H9 (cell line): ENCODE data around the gene DYRK1A. TPM values are rescaled to one million over a fixed set of nuclear protein-coding genes. Genes with fewer than 3 reads are reported as not detected.

Source experiments
- DNase-seq: peaks from one replicate; pipeline ENCODE4 v3.0.0-alpha.2; 2017
- H2AFZ ChIP-seq: one replicate; pipeline ENCODE4 v1.6.1; 2013; ENCODE audit warnings: mild to moderate bottlenecking, low read length, control low read depth, moderate library complexity
- H2AK5ac ChIP-seq: 2 replicates; pipeline ENCODE4 v1.6.1; 2013; ENCODE audit warnings: low read length, control low read depth, mixed read lengths; ENCODE audit not compliant: insufficient read length
- H2BK120ac ChIP-seq: one replicate; pipeline ENCODE4 v1.6.1; 2013; ENCODE audit warnings: low read depth, mild to moderate bottlenecking, low read length, control low read depth, inconsistent platforms; ENCODE audit not compliant: poor library complexity, severe bottlenecking
- H2BK12ac ChIP-seq: 2 replicates; pipeline ENCODE4 v1.6.1; 2013; ENCODE audit warnings: low read length, control low read depth, mixed read lengths, low read depth; ENCODE audit not compliant: insufficient read length
- H2BK15ac ChIP-seq: 2 replicates; pipeline ENCODE4 v1.6.1; 2013; ENCODE audit warnings: low read depth, low read length, control low read depth
- H2BK20ac ChIP-seq: one replicate; pipeline ENCODE4 v1.6.1; 2013; ENCODE audit warnings: low read depth, mild to moderate bottlenecking, low read length, control low read depth, inconsistent platforms; ENCODE audit not compliant: poor library complexity, severe bottlenecking
- H2BK5ac ChIP-seq: 2 replicates; pipeline ENCODE4 v1.6.1; 2013; ENCODE audit warnings: low read length, control low read depth, mixed read lengths; ENCODE audit not compliant: insufficient read length
- H3K14ac ChIP-seq: 2 replicates; pipeline ENCODE4 v1.6.1; 2013; ENCODE audit warnings: low read length, control low read depth; ENCODE audit not compliant: insufficient read depth
- H3K18ac ChIP-seq: 2 replicates; pipeline ENCODE4 v1.6.1; 2013; ENCODE audit warnings: low read depth, mild to moderate bottlenecking, mixed read lengths, low read length, control low read depth; ENCODE audit not compliant: insufficient read length
- H3K23ac ChIP-seq: 2 replicates; pipeline ENCODE4 v1.6.1; 2013; ENCODE audit warnings: low read length, control low read depth, mixed read lengths, low read depth; ENCODE audit not compliant: insufficient read length
- H3K23me2 ChIP-seq: 2 replicates; pipeline ENCODE4 v1.6.1; 2013; ENCODE audit warnings: low read depth, mild to moderate bottlenecking, mixed read lengths, low read length, control low read depth; ENCODE audit not compliant: insufficient read length, poor library complexity, severe bottlenecking
- H3K27ac ChIP-seq: 2 replicates; pipeline ENCODE4 v1.5.1; 2013; ENCODE audit warnings: low read length, control low read depth, mixed read lengths, low read depth; ENCODE audit not compliant: insufficient read length
- H3K27me3 ChIP-seq: 2 replicates; pipeline ENCODE4 v1.6.1; 2013; ENCODE audit warnings: low read length, control low read depth, inconsistent platforms; ENCODE audit not compliant: insufficient read depth
- H3K4ac ChIP-seq: 2 replicates; pipeline ENCODE4 v1.6.1; 2013; ENCODE audit warnings: low read depth, mild to moderate bottlenecking, control low read depth, inconsistent platforms, low read length, moderate library complexity
- H3K4me1 ChIP-seq: 2 replicates; pipeline ENCODE4 v1.6.1; 2013; ENCODE audit warnings: low read length, control low read depth, inconsistent platforms; ENCODE audit not compliant: insufficient read depth
- H3K4me2 ChIP-seq: 2 replicates; pipeline ENCODE4 v1.6.1; 2013; ENCODE audit warnings: low read length, control low read depth, mixed read lengths; ENCODE audit not compliant: insufficient read length, insufficient read depth
- H3K56ac ChIP-seq: 2 replicates; pipeline ENCODE4 v1.6.1; 2013; ENCODE audit warnings: low read depth, mild to moderate bottlenecking, mixed read lengths, low read length, control low read depth; ENCODE audit not compliant: insufficient read length
- H3K79me1 ChIP-seq: 2 replicates; pipeline ENCODE4 v1.6.1; 2013; ENCODE audit warnings: low read depth, mild to moderate bottlenecking, moderate library complexity, low read length, control low read depth, inconsistent platforms; ENCODE audit not compliant: insufficient read depth, poor library complexity, severe bottlenecking
- H3K79me2 ChIP-seq: 2 replicates; pipeline ENCODE4 v1.6.1; 2013; ENCODE audit warnings: low read length, control low read depth, inconsistent platforms; ENCODE audit not compliant: insufficient read depth
- H3K9ac ChIP-seq: 2 replicates; pipeline ENCODE4 v1.6.1; 2013; ENCODE audit warnings: low read length, control low read depth, mixed read lengths; ENCODE audit not compliant: insufficient read length; ENCODE audit errors: extremely low read depth
- H3K9me3 ChIP-seq: one replicate; pipeline ENCODE4 v1.6.1; 2013; ENCODE audit warnings: low read depth, low read length, inconsistent platforms; ENCODE audit not compliant: control insufficient read depth
- H3T11ph ChIP-seq: one replicate; pipeline ENCODE4 v1.6.1; 2013; ENCODE audit warnings: mild to moderate bottlenecking, low read length, control low read depth, inconsistent platforms
- H4K20me1 ChIP-seq: one replicate; pipeline ENCODE4 v1.6.1; 2013; ENCODE audit not compliant: control insufficient read depth, insufficient read length, insufficient read depth
- H4K5ac ChIP-seq: 2 replicates; pipeline ENCODE4 v1.6.1; 2013; ENCODE audit warnings: low read depth, mild to moderate bottlenecking, mixed read lengths, low read length, control low read depth; ENCODE audit not compliant: insufficient read length
- H4K8ac ChIP-seq: replicated peaks from 2 replicates; pipeline ENCODE4 v1.6.1; 2013; ENCODE audit warnings: low read length, control low read depth, mixed read lengths, low read depth; ENCODE audit not compliant: insufficient read length
- H4K91ac ChIP-seq: 2 replicates; pipeline ENCODE4 v1.6.1; 2013; ENCODE audit warnings: low read depth, mild to moderate bottlenecking, moderate library complexity, mixed read lengths, low read length, control low read depth; ENCODE audit not compliant: insufficient read length
- H3K27ac Mint-ChIP-seq, 3 experiments: 2 replicates in 2 of 3; 3 replicates in 1 of 3; pipeline ENCODE4 v1.8.0; 2020 to 2021; ENCODE audit warnings: mixed read lengths in 3 of 3, mild to moderate bottlenecking in 1 of 3, moderate library complexity in 1 of 3
- H3K27me3 Mint-ChIP-seq: 2 replicates; pipeline ENCODE4 v1.8.0; 2021; ENCODE audit warnings: low read depth, mild to moderate bottlenecking, moderate library complexity, mixed read lengths
- H3K36me3 Mint-ChIP-seq, 3 experiments: 2 replicates in 2 of 3; 3 replicates in 1 of 3; pipeline ENCODE4 v1.8.0; 2020 to 2021; ENCODE audit warnings: low read depth in 3 of 3, mixed read lengths in 3 of 3; ENCODE audit not compliant: insufficient read depth in 1 of 3
- H3K4me1 Mint-ChIP-seq, 2 experiments: 2 replicates each; pipeline ENCODE4 v1.8.0; 2020; ENCODE audit warnings: mixed read lengths in 2 of 2
- H3K4me3 Mint-ChIP-seq, 2 experiments: 2 replicates in 1 of 2; 3 replicates in 1 of 2; pipeline ENCODE4 v1.8.0; 2020 to 2021; ENCODE audit warnings: mild to moderate bottlenecking in 2 of 2, mixed read lengths in 2 of 2, moderate library complexity in 1 of 2
- H3K9me3 Mint-ChIP-seq, 2 experiments: 2 replicates in 1 of 2; 3 replicates in 1 of 2; pipeline ENCODE4 v1.8.0; 2020; ENCODE audit warnings: mild to moderate bottlenecking in 2 of 2, mixed read lengths in 2 of 2, moderate library complexity in 1 of 2
- WGBS: extraction: QIAGEN DNeasy Blood & Tissue Kit; methylation state at CpG from one replicate; pipeline ENCODE4 v1.1.7; 2013; ENCODE audit warnings: missing lambda C conversion rate, low lambda C conversion rate, mixed read lengths; ENCODE audit not compliant: insufficient read length; ENCODE audit errors: extremely low coverage; 5-methylcytosine and 5-hydroxymethylcytosine counted together
- total RNA-seq: library from RNA; stranded (reverse); gene quantifications from 2 replicates; pipeline ENCODE4 v1.2.1, GENCODE V29; 2021
- TF ChIP-seq, protein P1 (sequence below): fragments of 200-600 bp; sonication (generic); conservative IDR thresholded peaks from 3 replicates; pipeline ENCODE4 v1.8.0; 2021; ENCODE audit warnings: antibody characterized with exemption, mild to moderate bottlenecking

Gene DYRK1A
- total RNA-seq, 1 experiment from 2014 or later: 73.6 TPM

DNA sequence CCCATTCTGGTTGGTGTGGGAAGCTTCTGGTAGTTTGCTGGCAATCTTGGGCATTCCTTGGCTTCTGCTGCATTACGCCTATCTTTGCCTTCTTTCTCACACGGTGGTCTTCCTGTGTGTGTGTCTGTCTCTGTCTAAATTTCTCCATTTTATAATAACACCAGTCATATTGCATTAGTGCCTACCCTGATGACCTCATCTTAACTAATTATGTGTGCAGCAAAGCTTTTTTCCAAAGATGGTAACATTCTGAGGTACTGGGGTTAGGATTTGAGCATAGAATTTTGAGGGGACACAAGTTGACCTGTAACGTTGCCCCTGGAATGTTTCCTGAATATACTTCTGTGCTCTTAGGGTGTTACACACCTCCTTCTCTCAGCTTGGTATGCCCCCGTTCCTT lies 77.1 kb downstream of the DYRK1A start:
- no peak overlapping the region for H3K4ac ChIP-seq
- H3T11ph ChIP-seq: no peak overlapping the region
- H3K56ac ChIP-seq: no peak overlapping the region
- no peak overlapping the region for H3K23ac ChIP-seq
- Mint-ChIP-seq H3K27ac (peak overlapping the region in 2 of 3 experiments; percentile 8; a peak in 2 of 7 replicates), H3K36me3 (peaks cover 9 to 13% (median 12%) of the 10 kb centered on the region in 3 experiments), H3K4me1 (peaks cover 56% of the 10 kb centered on the region in 2 experiments), H3K4me3 (no peak overlapping the region), H3K27me3 (no peaks in the 10 kb centered on the region), H3K9me3 (peaks cover 7 to 8% of the 10 kb centered on the region in 2 experiments)
- peaks cover 42% of the 10 kb centered on the region for H3K79me2 ChIP-seq
- peaks cover 13% of the 10 kb centered on the region; the same call in 1 of the 2 replicates for H3K4me1 ChIP-seq
- H3K23me2 ChIP-seq: no peaks in the 10 kb centered on the region
- no peak overlapping the region for H2BK12ac ChIP-seq
- no peak overlapping the region for H3K9ac ChIP-seq
- TF ChIP-seq, protein P1, sequence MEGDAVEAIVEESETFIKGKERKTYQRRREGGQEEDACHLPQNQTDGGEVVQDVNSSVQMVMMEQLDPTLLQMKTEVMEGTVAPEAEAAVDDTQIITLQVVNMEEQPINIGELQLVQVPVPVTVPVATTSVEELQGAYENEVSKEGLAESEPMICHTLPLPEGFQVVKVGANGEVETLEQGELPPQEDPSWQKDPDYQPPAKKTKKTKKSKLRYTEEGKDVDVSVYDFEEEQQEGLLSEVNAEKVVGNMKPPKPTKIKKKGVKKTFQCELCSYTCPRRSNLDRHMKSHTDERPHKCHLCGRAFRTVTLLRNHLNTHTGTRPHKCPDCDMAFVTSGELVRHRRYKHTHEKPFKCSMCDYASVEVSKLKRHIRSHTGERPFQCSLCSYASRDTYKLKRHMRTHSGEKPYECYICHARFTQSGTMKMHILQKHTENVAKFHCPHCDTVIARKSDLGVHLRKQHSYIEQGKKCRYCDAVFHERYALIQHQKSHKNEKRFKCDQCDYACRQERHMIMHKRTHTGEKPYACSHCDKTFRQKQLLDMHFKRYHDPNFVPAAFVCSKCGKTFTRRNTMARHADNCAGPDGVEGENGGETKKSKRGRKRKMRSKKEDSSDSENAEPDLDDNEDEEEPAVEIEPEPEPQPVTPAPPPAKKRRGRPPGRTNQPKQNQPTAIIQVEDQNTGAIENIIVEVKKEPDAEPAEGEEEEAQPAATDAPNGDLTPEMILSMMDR: no peak
- WGBS: no CpG with 5 or more reads among the region's 4 CpGs
- H2AFZ ChIP-seq: no peak overlapping the region
- H2BK5ac ChIP-seq: no peak overlapping the region
- no peak for DNase-seq
- no peak overlapping the region for H3K18ac ChIP-seq
- no peak overlapping the region for H3K27ac ChIP-seq
- H3K14ac ChIP-seq: no peak overlapping the region
- H2AK5ac ChIP-seq: no peak overlapping the region
- H2BK120ac ChIP-seq: no peak overlapping the region
- no peak overlapping the region for H4K5ac ChIP-seq
- no peaks in the 10 kb centered on the region for H3K9me3 ChIP-seq
- peaks cover 5% of the 10 kb centered on the region for H3K79me1 ChIP-seq
- no peak overlapping the region for H2BK20ac ChIP-seq
- H2BK15ac ChIP-seq: no peak overlapping the region
- H4K91ac ChIP-seq: no peak overlapping the region
- H3K4me2 ChIP-seq: no peak overlapping the region
- H4K20me1 ChIP-seq: no peaks in the 10 kb centered on the region
- no peaks in the 10 kb centered on the region for H3K27me3 ChIP-seq
- no peak overlapping the region for H4K8ac ChIP-seq
